Measurements from ENCODE around the gene NUAK2.
"Not testable (repeated sequence)": the region's sequence is repeated elsewhere in the genome, so short reads cannot be mapped to it uniquely, and the experiment has no call there.

The NUAK2 gene

GRCh38 chr1:205321162-205321958, at the start of gene NUAK2:
NUAK2 (minus strand) TSS chr1:205321745; CDS start chr1:205321628, 117 bp downstream.
- no peak for DNase-seq (ENCODE audit: low read depth)

GRCh38 chr1:205370780-205371179, 49.2 kb upstream of the NUAK2 start:
- DNase-seq (ENCODE audit: low read depth): no peak

- no peak for DNase-seq (ENCODE audit: low read depth)
Measured at GRCh38 chr1:205369701-205370123, 48.2 kb upstream of the NUAK2 start.

DNA sequence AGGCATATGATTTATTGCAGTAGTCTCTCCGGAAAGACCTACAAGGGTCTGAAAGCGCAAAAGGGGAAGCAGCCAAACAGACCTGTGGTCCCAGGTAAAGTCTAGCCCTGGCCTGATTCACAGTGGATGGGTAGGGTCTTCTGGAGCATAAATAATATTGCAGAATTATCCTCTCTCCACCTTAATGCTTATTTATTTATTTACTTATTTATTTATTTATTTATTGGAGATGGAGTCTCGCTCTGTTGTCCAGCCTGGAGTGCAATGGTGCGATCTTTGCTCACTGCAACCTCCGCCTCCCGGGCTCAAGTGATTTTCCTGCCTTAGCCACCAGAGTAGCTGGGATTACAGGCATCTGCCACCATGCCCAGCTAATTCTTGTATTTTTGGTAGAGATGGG, 46.9 kb upstream of the NUAK2 start:
- DNase-seq (ENCODE audit: low read depth): no peak

DNA sequence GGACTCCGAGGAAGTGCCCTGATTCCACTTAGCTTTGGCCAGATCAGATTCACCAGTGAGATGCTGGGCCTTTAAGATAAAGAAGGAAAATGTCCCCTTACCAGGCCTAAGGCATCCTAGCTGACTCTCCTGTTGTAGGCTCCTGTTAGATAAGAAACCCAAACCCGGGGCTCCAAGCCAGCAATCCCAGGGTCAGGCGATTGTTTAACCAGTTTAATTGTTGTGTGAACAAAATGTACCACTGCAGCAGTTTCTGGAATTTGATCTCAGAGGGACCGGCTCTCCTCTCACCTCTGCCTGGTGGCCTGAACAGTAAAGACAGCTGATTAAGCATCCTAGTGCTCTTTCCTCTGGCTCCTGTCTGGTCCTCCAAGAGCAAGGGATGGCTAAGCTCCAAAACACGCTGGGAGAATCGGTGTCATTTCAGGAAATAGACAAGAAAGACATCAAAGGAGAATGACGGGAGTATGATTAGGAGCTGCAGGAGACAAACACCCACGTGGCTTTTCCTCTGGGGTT, 44.5 kb upstream of the NUAK2 start:
- DNase-seq (ENCODE audit: low read depth): no peak

- DNase-seq (ENCODE audit: low read depth): not testable (repeated sequence)
Measured at GRCh38 chr1:205365086-205365485, 43.5 kb upstream of the NUAK2 start.

GRCh38 chr1:205360891-205361290, 39.3 kb upstream of the NUAK2 start:
- no peak for DNase-seq (ENCODE audit: low read depth)

DNA sequence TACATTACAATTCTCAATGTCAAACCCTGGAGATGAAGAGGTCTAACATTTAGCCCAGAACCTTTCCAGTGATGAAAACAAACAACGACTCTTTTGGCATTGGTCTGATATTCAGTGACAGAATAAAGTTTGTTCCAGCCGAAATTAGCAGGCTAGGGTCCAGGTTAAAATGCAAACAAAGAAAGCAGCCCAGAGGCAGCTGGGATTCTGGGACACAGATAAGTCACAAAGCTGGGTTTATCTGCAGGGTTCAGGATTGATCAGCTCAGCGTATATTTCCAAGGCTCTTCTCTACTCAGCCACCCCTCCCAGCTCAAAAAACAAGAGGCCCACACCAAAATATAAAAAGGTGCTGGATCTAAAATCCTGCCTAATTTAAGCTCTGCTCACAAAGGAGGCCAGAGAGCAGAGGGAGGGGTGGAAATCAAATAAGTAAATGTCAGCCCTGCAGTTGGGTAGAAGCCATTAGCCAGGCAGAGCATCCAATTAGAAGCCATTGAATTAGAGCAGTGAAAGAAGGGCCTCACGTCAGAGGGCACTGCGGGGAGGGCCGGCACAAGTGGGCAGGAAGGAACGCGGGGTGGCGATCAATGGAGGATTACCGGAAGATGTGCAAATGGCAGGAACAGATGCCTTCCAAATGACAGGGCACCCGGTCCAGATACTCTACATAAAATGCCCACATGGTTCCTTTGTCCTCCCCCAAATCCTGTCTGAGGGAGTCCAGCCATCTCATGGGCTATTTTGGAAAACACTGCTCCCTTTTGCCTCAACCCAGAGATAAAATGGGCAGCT, 38.4 kb upstream of the NUAK2 start:
- no peak for DNase-seq (ENCODE audit: low read depth)

- DNase-seq (ENCODE audit: low read depth): no peak
Measured at GRCh38 chr1:205358579-205358978, 37.0 kb upstream of the NUAK2 start.

DNA sequence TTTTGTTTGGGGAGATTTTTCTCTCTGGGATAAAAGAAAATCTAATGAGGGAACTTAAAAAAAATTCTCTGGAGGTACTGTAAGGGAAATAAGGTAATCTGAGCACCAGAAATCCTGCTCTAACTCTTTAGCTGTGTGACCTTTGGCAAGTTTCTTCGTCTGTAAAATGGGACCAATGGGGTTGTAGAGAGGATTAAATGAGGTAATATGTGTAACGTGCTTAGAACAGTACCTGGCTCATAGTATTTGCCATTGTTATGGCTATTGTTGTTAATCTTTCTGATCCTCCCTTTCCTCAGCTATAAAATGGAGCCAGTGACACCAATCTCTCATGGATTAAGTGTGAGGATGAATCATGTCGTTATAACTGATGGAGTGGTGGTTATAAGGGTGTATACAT, 36.0 kb upstream of the NUAK2 start:
- DNase-seq (ENCODE audit: low read depth): no peak

DNA sequence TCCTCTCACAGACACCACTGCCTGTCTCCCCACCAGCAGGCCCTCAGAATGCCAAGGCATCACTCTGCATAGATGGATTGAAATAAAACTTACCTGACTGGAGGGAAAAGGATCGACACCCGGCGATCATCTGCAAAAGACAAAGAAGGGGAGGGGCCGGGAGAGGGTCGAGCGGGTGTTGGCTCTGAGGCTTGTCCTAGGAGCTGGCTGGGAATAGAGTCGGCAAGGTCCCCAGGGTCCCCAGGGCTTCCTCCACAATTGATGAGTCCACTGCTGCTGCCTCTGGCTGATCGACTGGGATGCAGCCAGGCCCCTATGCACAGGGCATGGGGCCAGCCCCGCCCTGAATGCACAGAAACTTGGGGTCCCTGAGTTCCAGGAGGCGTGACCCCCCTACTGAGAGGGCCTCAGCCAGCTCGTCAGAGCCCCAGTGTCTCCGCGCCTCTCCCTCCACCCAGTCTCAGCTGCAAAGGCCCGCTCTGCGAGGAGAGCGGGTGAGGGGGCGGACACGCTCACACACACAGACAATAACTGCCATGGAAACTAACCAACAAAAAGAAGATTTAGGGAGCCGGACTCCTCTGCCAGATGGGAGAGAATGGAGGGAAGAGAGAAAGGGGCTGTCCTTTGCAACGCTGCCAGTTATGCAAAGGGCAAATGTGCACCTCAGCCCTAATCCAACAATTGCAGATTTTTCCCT, 35.0 kb upstream of the NUAK2 start, which contains the start of gene KLHDC8A:
Gene KLHDC8A (minus strand): TSS at position 483 of the 700 bp plus-strand sequence. CDS start 13,318 bp downstream, outside the sequence.
- no peak for DNase-seq (ENCODE audit: low read depth)

GRCh38 chr1:205355075-205355453, 33.5 kb upstream of the NUAK2 start:
- peak; percentile 34 for DNase-seq (ENCODE audit: low read depth)

- DNase-seq (ENCODE audit: low read depth): no peak
Measured at GRCh38 chr1:205354259-205355074, 32.9 kb upstream of the NUAK2 start.

- DNase-seq (ENCODE audit: low read depth): no peak
Measured at GRCh38 chr1:205353612-205354011, 32.1 kb upstream of the NUAK2 start.

DNA sequence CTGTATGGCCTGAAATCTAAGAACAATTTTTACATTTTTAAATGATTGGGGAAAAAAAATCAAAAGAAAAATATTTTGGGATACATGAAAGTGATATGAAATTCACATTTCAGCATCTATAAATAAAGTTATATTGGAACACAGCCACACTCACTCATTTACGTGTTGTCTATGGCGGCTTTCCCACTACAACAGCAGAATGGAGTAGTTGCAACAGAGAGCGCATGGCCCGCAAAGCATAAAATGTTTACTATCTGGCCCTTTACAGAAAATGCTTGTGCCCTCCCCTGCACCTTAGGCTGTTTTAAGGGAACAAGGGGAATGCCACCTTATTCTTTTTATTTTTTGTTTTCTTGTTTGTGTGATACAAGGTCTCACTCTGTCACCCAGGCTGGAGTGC, 31.6 kb upstream of the NUAK2 start:
- no peak for DNase-seq (ENCODE audit: low read depth)

DNA sequence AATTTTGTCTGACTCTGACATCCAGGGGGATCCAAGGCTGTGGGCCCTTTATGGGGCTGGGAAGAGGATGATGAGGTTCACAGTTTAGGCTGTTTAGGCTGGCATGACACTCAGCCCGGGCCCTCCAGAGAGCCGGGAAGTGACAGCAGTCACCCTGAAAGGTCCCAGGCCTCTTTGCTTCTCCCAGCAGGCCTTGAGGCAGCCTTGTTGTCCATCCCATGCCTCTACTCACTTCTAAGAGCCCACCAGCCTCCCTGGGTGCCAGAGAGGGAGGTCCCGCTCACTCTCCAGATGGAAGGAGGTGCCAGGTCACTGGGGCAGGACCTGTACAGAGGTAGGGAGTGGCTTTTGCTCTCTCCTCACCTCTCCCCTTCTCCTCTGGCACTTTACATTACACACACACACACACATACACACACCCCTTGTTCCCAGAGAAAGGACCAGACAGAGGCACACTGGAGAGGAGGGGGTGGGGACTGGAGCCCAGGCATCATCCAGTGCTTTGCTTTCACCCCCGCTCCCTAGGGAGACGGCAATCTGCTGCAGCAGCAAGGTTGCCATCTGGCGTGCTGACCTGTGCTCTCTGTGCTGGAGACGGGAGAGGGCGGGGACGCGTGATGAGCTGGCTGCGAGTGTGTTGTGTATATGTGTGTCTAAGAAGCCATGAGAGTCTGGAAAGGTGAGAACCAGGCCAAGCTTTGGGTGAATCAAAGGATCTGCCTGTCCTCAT, 30.6 kb upstream of the NUAK2 start:
- DNase-seq (ENCODE audit: low read depth): no peak

DNA sequence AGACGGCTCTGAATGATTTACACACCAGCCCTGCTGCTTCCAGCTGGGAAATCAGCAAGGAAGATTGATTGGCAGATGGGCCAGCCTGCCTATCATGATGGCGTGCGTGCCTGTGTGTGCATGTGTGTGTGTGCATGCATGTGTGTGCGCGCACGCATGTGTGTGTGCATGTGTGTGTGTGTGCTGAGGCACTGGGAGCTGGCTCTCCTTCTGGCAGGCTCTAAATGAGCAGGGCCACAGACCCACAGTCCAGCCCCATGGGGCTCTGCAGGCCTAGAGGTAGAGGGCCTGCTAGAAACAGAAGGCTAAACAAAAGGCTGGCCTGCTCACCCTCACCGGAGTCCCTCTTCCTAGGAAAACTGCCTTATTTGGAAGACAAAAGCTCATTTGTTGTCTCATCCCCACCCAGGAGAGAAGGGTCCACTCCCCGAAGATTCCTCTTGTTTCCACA, 29.2 kb upstream of the NUAK2 start:
- DNase-seq (ENCODE audit: low read depth): no peak

DNA sequence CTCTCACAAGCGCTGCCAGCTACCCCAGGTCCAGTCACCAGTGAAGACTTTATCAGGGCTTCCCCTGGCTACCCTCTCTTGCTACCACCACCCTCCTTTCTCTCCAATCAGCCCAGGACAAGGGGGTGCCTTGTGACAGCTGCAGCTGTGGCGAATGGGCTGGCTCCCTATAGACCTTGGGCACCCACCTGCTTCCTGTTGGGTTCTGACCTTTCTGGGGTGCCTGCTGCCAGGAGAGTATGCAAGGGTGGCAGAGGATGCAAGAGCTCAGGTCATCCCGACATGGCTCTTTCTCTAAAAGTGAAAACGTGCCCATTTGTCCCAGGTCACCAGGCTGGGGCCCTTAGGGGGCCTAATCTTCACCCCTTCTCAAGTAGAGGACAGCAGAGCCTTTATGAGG, 28.6 kb upstream of the NUAK2 start:
- DNase-seq (ENCODE audit: low read depth): no peak

- DNase-seq (ENCODE audit: low read depth): no peak
Measured at GRCh38 chr1:205348554-205349487, 27.3 kb upstream of the NUAK2 start.

All from GM04503 (cell line).